ENCODE data around the gene NCOR2.
A peak's percentile ranks its signal among the peaks of the same experiment; 100 is the strongest.

NCOR2 gene

GRCh38 chr12:124524231-124524925 lies 43.0 kb downstream of the NCOR2 start:
- peak; percentile 33 to 48 (median 39) for DNase-seq

- peak; percentile 27 to 46 (median 30) for DNase-seq
These were observed 44.3 kb downstream of the NCOR2 start for GRCh38 chr12:124523071-124523470.

DNA sequence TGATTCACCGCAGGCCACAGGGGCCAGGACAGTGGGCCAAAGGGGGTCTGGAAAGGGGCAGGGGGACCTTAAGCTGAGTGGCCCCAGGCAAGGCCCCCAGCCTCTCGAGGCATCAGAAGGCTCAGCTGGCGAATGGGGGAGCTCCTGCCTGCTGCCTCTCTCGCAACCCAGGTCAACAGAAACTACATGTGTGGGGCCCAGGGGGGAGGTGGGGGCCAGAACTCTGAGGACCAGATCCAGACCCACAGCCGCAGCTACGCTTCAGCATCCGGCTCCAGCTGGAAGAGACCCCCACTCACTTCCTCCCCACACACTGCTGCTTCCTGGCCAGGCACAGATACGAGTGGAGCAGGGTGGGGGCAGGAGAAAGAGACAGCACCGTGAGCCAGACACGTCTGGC lies 46.5 kb downstream of the NCOR2 start:
- DNase-seq = no peak

DNA sequence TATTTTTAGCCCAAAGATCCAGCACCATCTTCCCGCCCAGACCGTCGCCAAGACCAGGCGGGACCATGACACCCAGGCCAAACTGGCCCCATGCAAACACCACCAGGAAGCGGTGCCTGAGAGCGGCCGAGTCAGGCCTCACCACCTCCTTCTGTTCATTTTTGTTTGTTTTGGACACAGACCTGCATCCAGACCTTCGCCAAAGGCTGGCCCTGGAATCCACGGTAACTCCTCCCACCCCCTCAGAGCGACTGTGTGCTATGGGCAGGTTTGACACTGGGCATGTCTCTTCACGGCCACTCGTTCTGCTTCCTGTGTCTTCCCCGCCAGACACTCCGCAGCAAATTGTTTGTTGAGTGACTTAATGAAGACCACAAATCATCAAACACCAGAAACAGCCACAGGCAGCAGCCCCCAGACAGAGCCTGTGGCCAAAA lies 47.1 kb downstream of the NCOR2 start:
- DNase-seq = no peak

GRCh38 chr12:124519746-124520145 lies 47.7 kb downstream of the NCOR2 start:
- DNase-seq = no peak

- DNase-seq = peak; percentile 57 to 79 (median 68)
These were observed 49.1 kb downstream of the NCOR2 start for GRCh38 chr12:124518051-124518932.

Measured in suppressor macrophage treated with lipopolysaccharide for 1 hour (primary cell).